Measurements from ENCODE around the gene HSPE1. TPM values are rescaled to one million over a fixed set of nuclear protein-coding genes. Genes with fewer than 3 reads are reported as not detected.
"Not testable (repeated sequence)": the region's sequence is repeated elsewhere in the genome, so short reads cannot be mapped to it uniquely, and the experiment has no call there.

Gene HSPE1
- total RNA-seq, 1 donor from 2014 or later = 96.5 TPM

DNA sequence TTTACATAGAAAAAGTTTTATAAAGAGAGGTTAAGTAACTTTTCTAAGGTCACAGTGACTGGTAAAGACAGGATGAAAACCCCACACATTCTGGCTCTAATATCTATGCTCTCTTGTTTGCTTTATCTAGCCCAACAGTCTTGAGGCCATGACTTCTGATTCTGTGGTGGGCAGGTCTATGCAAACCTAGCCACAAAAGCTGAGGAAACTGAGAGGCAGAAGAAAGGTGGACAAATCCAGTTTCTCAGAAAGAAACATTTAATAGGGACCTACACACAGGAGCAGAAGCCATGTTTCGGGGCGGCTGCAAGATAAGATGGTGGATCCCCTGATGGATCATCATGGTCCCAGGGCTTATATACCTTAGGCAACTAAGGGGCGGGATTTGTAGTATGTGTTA lies 22.4 kb upstream of the HSPE1 start:
- H3K36me3 ChIP-seq (ENCODE audit: control insufficient read depth, insufficient read depth, low read length) = peaks cover 1% of the 10 kb centered on the region
- DNase-seq (ENCODE audit: low read depth) = no peak
- no peaks in the 10 kb centered on the region for H3K27me3 ChIP-seq (ENCODE audit: control insufficient read depth, insufficient read depth, low read length)
- TF ChIP-seq, protein P1, sequence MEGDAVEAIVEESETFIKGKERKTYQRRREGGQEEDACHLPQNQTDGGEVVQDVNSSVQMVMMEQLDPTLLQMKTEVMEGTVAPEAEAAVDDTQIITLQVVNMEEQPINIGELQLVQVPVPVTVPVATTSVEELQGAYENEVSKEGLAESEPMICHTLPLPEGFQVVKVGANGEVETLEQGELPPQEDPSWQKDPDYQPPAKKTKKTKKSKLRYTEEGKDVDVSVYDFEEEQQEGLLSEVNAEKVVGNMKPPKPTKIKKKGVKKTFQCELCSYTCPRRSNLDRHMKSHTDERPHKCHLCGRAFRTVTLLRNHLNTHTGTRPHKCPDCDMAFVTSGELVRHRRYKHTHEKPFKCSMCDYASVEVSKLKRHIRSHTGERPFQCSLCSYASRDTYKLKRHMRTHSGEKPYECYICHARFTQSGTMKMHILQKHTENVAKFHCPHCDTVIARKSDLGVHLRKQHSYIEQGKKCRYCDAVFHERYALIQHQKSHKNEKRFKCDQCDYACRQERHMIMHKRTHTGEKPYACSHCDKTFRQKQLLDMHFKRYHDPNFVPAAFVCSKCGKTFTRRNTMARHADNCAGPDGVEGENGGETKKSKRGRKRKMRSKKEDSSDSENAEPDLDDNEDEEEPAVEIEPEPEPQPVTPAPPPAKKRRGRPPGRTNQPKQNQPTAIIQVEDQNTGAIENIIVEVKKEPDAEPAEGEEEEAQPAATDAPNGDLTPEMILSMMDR (IDR thresholded peaks at IDR 0.05; ENCODE audit: insufficient read depth, low read length, poor library complexity, severe bottlenecking) = no peak
- H3K4me3 ChIP-seq (ENCODE audit: low read depth, low read length) = no peak overlapping the region

- TF ChIP-seq, protein P1 (IDR thresholded peaks at IDR 0.05; ENCODE audit: insufficient read depth, low read length, poor library complexity, severe bottlenecking) = no peak
- DNase-seq (ENCODE audit: low read depth) = no peak
- no peak overlapping the region for H3K4me3 ChIP-seq (ENCODE audit: low read depth, low read length)
- no peaks in the 10 kb centered on the region for H3K27me3 ChIP-seq (ENCODE audit: control insufficient read depth, insufficient read depth, low read length)
- H3K36me3 ChIP-seq (ENCODE audit: control insufficient read depth, insufficient read depth, low read length) = peaks cover 1% of the 10 kb centered on the region
These were observed 19.8 kb upstream of the HSPE1 start for GRCh38 chr2:197480165-197481036.

GRCh38 chr2:197484248-197484647 lies 15.9 kb upstream of the HSPE1 start:
- H3K27me3 ChIP-seq (ENCODE audit: control insufficient read depth, insufficient read depth, low read length); H3K36me3 ChIP-seq (ENCODE audit: control insufficient read depth, insufficient read depth, low read length); H3K4me3 ChIP-seq (ENCODE audit: low read depth, low read length); DNase-seq (ENCODE audit: low read depth): not testable (repeated sequence)

DNA sequence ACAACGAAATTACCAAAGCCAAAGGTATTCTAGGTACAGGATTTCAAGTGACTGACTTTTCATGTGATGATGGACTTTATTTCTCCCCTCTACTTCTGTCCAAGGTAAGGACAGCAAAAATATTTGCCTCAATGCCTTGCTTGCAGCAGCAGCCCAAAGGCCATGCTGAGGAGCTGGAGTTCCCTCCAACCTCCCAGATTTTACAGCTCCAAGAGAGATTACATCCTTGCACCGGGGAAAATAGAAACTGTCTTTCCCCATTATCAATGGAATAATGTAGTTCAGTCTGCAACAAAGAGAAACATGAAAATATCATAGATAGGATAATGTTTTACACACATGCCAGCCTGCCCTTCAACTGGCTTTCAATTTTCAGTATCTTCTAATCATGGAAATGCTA lies 14.0 kb upstream of the HSPE1 start:
- Histone ChIP-seq H3K36me3 (ENCODE audit: control insufficient read depth, insufficient read depth, low read length) (no peaks in the 10 kb centered on the region), H3K4me3 (ENCODE audit: low read depth, low read length) (no peak overlapping the region), H3K27me3 (ENCODE audit: control insufficient read depth, insufficient read depth, low read length) (no peaks in the 10 kb centered on the region)
- TF ChIP-seq, protein P1 (IDR thresholded peaks at IDR 0.05; ENCODE audit: insufficient read depth, low read length, poor library complexity, severe bottlenecking) = no peak
- no peak for DNase-seq (ENCODE audit: low read depth)

GRCh38 chr2:197487385-197487784 lies 12.8 kb upstream of the HSPE1 start:
- no peaks in the 10 kb centered on the region for H3K27me3 ChIP-seq (ENCODE audit: control insufficient read depth, insufficient read depth, low read length)
- no peak overlapping the region for H3K4me3 ChIP-seq (ENCODE audit: low read depth, low read length)
- TF ChIP-seq, protein P1 (IDR thresholded peaks at IDR 0.05; ENCODE audit: insufficient read depth, low read length, poor library complexity, severe bottlenecking) = no peak
- no peaks in the 10 kb centered on the region for H3K36me3 ChIP-seq (ENCODE audit: control insufficient read depth, insufficient read depth, low read length)
- no peak for DNase-seq (ENCODE audit: low read depth)

DNA sequence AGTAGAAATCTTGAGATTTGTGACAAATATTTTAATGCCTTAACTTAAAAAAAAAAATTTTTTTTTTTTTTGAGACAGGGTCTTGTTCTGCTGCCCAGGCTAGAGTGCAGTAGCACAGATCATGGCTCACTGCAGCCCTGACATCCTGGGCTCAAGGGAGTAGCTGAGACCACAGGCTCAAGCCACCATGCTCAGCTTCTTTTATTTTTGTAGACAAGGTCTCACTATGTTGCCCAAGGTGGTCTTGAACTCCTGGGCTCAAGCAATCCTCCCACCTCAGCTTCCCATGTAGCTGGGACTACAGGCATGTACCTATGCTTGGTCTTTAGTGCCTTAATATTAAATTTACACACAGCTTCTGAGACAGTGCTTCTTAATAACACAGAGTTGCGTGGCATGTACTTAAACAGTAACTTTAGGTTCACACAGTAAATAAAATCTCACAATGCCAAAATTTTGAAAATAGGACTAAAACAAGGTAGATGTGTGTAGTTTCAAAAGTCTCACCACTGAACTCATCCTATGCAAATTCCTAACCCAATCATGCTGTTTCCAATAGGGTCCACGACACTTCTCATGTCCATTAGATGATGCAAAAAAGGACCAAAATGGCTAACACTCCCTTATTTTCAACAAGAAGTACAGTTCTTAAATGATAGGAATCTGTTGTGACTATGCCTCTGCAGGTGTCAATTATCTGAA lies 4.6 kb upstream of the HSPE1 start:
- Histone ChIP-seq H3K27me3 (ENCODE audit: control insufficient read depth, insufficient read depth, low read length) (no peaks in the 10 kb centered on the region), H3K36me3 (ENCODE audit: control insufficient read depth, insufficient read depth, low read length) (no peaks in the 10 kb centered on the region), H3K4me3 (ENCODE audit: low read depth, low read length) (no peak overlapping the region)
- TF ChIP-seq, protein P1 (IDR thresholded peaks at IDR 0.05; ENCODE audit: insufficient read depth, low read length, poor library complexity, severe bottlenecking) = no peak
- DNase-seq (ENCODE audit: low read depth) = no peak

Data from kidney epithelial cell (primary cell).